Activated CD4-positive, alpha-beta T cell treated with anti-CD3 and anti-CD28 coated beads, Interleukin-2, amount 50 U/mL, for 16 hours (primary cell): ENCODE results near the gene CTSL.
A peak's percentile ranks its signal among the peaks of the same experiment; 100 is the strongest.

Experiments
- DNase-seq: peaks from one replicate; pipeline ENCODE4 v3.0.0-alpha.2; 2020

CTSL gene

DNA sequence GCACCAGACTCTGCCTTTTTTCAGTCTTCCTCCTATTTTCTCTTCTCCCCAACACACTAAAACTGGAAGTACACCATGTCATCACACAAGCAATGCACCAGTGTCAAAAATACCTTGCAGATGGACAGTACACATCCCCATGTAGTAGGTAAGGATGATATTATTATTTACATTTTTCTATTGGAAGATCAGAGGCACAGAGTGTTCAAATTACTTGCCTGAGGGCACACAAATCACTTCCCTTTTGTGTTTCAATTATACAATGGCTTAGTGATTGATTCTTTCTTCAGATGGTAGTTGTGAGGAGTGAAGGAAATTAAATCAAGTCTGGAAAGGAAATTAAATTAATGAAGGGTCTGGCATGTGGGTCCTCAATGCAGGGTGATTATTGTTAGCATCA lies 39.6 kb downstream of the CTSL start:
- DNase-seq = no peak

DNA sequence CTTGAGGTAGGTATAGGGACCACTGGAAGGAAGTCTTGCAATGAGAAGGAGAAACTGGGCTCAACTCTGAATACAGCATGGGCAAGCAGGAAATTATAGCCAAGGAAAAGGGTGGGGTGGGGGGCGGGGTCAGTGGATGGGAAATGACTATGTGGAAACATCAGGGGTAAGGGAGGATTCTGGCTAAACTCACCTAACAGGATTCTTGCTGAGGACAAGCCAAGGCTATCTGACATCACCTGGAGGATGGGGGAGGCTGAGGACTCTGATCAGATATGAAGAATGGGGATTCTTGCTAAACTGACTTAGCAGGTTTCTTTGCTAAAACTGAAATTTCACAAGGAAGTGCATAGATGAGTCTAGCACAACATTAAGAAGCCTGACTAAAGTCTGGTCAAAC lies 40.8 kb downstream of the CTSL start:
- peak; percentile 8 for DNase-seq

DNA sequence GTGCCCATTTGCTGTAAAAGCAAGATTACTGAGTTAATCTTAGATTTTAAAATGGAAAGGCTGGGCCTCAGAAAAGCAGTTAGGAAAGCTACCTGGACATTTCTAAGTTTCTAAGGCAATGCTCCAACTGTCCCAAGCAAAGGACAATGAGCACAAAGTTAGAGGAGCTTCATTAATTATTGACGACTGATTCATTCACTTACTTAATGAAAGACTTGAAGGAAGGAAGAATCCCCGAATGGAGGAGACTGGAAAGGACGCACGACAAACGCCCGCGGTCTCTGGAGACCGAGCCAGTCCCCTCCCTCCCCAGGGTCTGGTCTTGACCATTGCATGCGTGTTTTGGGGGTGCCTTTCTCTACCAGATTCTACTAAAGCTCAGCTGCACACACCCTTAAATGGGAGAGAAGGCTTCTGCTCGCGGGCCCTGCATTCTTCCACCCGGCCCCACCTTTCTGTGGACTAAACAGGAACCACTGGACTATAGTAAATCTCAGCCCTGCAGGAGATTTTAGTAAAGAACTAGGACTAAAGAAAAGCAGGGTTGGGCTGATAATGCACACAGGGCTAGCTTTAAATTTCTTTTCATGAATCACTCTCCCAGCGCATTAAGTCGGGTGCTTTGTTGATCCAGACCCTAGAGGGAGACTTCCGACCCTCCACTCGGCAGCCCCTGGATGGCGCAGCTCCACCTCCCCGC lies 44.8 kb downstream of the CTSL start:
- DNase-seq = no peak

DNA sequence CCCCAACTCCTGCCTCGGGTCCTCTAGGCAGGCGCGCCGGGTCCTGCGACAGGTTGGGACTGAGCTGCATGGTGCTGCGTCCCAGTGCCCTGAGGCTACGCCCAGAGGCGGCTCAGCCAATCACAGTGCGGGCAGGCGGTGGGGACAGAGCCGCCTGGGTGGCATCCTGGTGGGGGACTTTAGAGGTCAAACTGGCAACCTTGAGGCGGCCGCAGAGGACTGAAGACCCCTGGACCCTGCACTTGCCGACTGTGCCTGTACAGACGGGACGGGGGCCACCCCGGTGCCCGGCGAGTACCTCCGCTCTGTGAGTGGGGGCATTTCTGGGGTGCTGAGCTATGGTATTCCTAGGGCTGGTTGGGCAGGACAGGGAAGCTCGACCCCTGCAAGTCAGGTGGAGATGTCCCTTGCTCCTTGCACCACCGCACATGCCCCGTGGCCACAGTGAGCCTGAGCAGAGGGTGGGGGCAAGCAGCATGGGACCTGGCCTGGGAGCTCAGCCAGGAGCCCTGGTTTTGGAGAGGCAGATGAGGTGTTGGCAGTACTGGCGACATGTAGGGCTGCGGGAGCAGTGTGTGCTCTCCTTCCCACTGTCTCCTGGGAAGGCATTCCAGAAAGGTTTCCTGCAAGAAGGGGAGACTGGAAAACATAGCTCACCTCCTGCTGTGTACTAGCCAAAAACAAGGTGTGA lies 45.5 kb downstream of the CTSL start:
- no peak for DNase-seq

DNA sequence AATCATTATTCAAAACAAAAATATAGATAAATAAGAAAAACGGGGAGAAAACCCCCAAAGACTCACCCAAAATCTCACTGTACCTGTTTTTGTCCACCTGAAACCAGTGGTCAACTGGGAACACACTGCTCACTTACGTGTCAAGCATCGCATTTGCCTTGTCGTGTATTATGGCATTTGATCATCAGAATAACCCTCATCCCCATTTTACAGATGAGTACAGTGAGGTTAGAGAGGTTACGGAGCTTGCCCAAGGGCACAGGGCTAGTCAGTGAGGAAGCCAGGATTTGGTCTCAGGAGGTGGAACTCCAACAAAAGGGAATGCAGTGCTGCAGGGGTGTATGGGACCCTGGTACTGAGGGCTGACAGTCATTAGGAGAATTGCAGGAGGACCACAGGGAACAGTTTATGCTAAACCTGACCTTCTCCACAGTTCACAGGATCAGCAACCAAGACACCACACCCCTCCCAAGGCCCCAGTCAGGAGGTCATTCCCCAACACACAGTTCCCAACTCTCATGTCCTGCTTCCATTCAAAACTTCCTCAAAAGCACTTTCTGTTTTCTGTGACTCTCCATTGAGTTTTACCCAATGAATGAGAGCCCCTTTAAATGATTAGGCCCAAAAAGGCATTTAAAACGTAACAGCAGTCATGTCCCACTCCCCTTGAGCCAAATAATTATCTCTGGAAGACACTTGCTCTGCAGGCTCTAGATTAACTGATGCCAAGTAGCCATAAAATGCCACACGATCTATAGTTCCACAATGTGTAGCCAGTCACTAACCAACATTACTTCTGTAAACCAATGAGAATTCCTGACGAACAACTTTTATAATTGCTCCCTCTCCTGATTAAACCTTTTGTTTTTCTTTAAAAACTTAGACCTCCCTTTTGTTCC lies 50.8 kb downstream of the CTSL start:
- no peak for DNase-seq

DNA sequence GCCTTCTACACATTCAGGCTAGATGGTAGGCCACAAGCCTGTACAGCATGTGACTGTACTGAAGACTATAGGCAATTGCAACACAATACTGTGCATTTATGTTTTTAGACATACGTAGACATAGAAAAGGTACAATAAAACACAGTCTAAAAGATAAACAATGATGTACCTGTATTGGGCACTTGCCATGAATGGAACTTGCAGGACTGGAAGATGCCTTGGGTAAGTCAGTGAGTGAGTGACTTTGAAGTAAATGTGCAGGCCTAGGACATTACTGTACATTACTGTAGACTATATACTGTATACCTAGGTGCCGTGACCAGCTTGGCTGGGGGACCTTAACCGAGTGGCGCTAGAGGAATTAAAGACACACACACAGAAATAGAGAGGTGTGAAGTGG lies 53.1 kb downstream of the CTSL start:
- no peak for DNase-seq
